Memory B cell (primary cell): Measurements from ENCODE around the gene EPS8L3.
"Not testable (repeated sequence)": the region's sequence is repeated elsewhere in the genome, so short reads cannot be mapped to it uniquely, and the experiment has no call there.

Experiments used
- ATAC-seq: fragments of 150-1000 bp; cut with Tn5 transposase; 2 replicates; pipeline ENCODE4 v1.10.0; 2021; ENCODE audit warnings: low read depth, mild to moderate bottlenecking, moderate library complexity
- DNase-seq, 2 donors: peaks; one replicate each; pipeline ENCODE4 v3.0.0; 2022; ENCODE audit warnings: low spot score in 2 of 2
- H3K27ac Mint-ChIP-seq: one replicate; pipeline ENCODE4 v1.8.0; 2022; ENCODE audit warnings: mild to moderate bottlenecking, moderate library complexity, mixed read lengths
- H3K27me3 Mint-ChIP-seq: one replicate; pipeline ENCODE4 v1.8.0; 2022; ENCODE audit warnings: mixed read lengths
- H3K36me3 Mint-ChIP-seq: one replicate; pipeline ENCODE4 v1.8.0; 2022; ENCODE audit warnings: mild to moderate bottlenecking, mixed read lengths
- H3K4me1 Mint-ChIP-seq: one replicate; pipeline ENCODE4 v1.8.0; 2022; ENCODE audit warnings: mixed read lengths
- H3K4me3 Mint-ChIP-seq: one replicate; pipeline ENCODE4 v1.8.0; 2022; ENCODE audit warnings: mild to moderate bottlenecking, moderate library complexity, mixed read lengths
- H3K9me3 Mint-ChIP-seq: one replicate; pipeline ENCODE4 v1.8.0; 2022; ENCODE audit warnings: mixed read lengths

EPS8L3 gene

DNA sequence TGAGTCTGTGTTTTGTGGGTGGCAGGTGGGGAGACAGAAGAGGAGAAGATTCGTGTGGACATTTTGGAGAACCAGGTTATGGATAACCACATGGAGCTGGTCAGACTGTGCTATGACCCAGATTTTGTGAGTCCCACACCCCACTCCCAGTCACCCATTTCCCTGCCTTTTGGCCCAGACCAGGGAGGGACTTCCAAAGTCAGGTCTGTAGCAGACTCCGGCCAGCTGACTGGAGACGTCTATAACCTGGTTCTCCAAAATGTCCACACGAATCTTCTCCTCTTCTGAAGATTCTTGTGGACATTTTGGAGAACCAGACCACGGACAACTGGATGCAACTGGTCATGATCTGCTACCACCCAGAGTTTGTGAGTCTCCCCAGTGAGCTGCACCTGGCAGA is 50.1 kb downstream of the EPS8L3 start:
- ATAC-seq (no peak), DNase-seq (no peak)
- Mint-ChIP-seq H3K27me3 (peaks cover 18% of the 10 kb centered on the region), H3K27ac (no peak overlapping the region), H3K4me1 (peaks cover 3% of the 10 kb centered on the region), H3K36me3 (peaks cover 4% of the 10 kb centered on the region), H3K9me3 (peaks cover 5% of the 10 kb centered on the region), H3K4me3 (no peak overlapping the region)

DNA sequence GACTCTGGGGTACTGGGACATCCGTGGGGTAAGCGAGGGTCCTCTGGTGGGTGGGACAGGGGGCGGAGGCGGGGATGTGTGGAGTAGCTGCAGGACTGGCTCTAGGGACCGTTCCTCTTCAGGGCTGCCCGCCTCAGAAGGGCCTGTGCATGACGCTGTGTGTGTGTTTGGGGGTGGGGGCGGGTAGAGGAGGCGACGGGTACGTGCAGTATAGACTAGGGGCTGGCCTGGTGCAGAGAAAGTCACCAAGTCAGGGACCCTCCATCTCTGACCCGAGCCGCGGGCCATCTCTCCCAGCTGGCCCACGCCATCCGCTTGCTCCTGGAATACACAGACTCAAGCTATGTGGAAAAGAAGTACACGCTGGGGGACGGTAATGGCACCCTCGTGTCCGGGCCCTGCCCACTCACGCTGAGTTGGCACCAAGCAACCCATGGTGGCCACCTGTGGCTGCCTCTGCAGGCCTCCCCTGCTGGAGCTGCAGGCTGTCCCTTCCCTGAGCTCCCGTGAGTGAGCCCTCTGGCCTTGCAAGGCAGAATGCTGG is 51.3 kb downstream of the EPS8L3 start:
- Mint-ChIP-seq H3K36me3 (peaks cover 8% of the 10 kb centered on the region), H3K27ac (no peak overlapping the region), H3K4me1 (peaks cover 3% of the 10 kb centered on the region), H3K4me3 (peak overlapping the region; percentile 28), H3K9me3 (peaks cover 11% of the 10 kb centered on the region), H3K27me3 (peaks cover 13% of the 10 kb centered on the region)
- DNase-seq (no peak), ATAC-seq (peak; percentile 6)

DNA sequence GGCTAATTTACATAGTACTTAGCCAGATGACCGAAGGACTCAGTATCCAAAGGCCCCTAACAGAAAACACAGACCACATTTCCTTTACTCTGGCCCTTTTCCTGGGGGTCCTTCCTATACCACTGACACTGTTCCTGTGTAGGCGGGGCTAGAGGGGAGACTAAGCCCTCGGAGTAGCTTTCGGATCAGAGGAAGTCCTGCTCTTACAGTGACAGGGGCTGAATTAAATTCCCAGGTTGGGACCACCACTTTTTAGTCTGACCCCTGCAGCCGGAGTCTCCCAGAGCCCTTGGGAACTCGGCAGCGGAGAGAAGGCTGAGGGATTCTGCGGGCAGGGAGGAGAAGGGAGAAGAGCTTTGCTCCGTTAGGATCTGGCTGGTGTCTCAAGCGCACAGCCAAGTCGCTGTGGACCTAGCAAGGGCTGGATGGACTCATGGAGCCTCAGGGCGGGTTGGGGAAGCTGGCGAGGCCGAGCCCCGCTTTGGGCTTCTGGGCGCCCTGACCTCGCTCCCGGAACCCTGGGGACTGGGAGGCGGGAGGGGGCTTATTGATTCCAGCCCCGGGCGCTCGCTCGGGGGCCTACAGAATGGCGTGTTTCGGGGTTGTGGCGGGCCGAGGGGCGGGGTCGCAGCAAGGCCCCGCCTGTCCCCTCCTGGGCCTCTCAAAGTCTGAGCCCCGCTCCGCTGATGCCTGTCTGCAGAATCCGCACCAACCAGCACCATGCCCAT is 52.0 kb downstream of the EPS8L3 start, which contains the start of gene GSTM5:
Gene GSTM5, plus strand, starts transcription at position 659 of the 728 bp plus-strand sequence. Its CDS starts 62 bp downstream, at position 721.
- peaks cover 11% of the 10 kb centered on the region for H3K36me3 Mint-ChIP-seq
- peak within 1 kb of the TSS; percentile 66 for H3K4me3 Mint-ChIP-seq
- peaks cover 12% of the 10 kb centered on the region for H3K27me3 Mint-ChIP-seq
- H3K27ac Mint-ChIP-seq, DNase-seq, H3K4me1 Mint-ChIP-seq: not testable (repeated sequence)
- ATAC-seq: peak; percentile 39
- H3K9me3 Mint-ChIP-seq: peaks cover 13% of the 10 kb centered on the region

DNA sequence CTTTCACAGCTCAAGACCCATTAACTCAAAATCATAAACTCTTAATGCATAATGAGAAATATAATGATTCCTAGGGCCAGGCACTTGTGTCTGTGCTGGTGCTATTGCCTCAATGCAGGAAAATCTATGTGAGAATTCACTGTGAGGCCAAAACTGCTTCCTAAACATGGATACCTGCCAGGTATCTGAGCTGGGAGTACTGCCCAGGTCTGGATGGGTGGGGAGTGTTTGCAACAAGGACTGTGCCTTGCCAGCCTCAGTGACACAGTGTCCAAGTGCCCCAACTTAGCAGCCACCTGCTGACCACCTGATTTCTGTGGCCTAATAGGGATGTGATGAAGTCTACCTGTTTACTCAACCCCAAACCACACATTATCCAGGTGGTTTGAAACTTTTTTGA is 53.9 kb downstream of the EPS8L3 start:
- Mint-ChIP-seq H3K36me3 (peaks cover 11% of the 10 kb centered on the region), H3K9me3 (peaks cover 13% of the 10 kb centered on the region)
- not testable (repeated sequence) for DNase-seq, H3K4me3 Mint-ChIP-seq, ATAC-seq, H3K27ac Mint-ChIP-seq, H3K4me1 Mint-ChIP-seq, H3K27me3 Mint-ChIP-seq

GRCh38 chr1:109708949-109709348 is 54.8 kb downstream of the EPS8L3 start:
- Mint-ChIP-seq H3K9me3 (peaks cover 18% of the 10 kb centered on the region), H3K36me3 (peaks cover 19% of the 10 kb centered on the region)
- H3K27ac Mint-ChIP-seq, H3K4me1 Mint-ChIP-seq, H3K27me3 Mint-ChIP-seq, H3K4me3 Mint-ChIP-seq, DNase-seq, ATAC-seq: not testable (repeated sequence)

DNA sequence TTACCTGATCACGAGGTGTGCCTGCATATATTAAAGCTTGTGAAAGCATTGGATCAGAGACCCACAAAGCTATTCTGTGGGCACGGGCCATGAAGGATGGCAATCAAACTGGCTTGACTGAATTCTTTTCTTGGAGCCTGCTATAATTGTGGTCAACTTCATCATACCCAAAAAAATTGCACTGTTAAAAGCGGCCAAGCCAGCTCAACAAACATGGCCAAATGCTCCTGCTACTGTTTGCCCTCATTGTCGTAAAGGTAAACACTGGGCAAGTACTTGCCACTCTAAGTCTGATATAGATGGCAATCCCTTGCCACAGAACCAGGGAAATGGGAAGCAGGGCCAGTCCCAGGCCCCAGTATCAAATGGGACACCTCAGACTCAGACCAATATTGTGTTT is 58.3 kb downstream of the EPS8L3 start:
- H3K4me3 Mint-ChIP-seq: no peak overlapping the region

GRCh38 chr1:109704173-109704572 is 59.5 kb downstream of the EPS8L3 start:
- DNase-seq (no peak), ATAC-seq (no peak)
- Mint-ChIP-seq H3K9me3 (peaks cover 14% of the 10 kb centered on the region), H3K4me1 (no peaks in the 10 kb centered on the region), H3K36me3 (peaks cover 27% of the 10 kb centered on the region), H3K27me3 (peaks cover 5% of the 10 kb centered on the region), H3K4me3 (no peak overlapping the region), H3K27ac (no peak overlapping the region)

More for the DNA sequence above, 58.3 kb downstream of the EPS8L3 start:
- peaks cover 18% of the 10 kb centered on the region for H3K9me3 Mint-ChIP-seq
- H3K36me3 Mint-ChIP-seq: peaks cover 28% of the 10 kb centered on the region
- no peak overlapping the region for H3K27ac Mint-ChIP-seq
- H3K27me3 Mint-ChIP-seq: peaks cover 5% of the 10 kb centered on the region
- H3K4me1 Mint-ChIP-seq: no peaks in the 10 kb centered on the region
- DNase-seq (no peak), ATAC-seq (no peak)

DNA sequence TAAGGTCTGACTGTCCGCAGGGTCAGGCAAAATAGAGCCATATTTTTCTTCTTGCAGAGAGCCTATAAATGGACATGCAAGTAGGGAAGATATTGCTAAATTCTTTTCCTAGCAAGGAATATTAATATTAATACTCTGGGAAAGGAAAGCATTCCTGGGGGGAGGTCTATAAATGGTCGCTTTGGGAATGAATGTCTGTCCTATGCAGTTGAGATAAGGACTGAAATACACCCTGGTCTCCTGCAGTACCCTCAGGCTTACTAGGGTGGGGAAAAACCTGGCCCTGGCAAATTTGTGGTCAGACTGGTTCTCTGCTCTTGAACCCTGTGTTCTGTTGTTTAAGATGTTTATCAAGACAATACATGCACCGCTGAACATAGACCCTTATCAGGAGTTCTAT is 60.8 kb downstream of the EPS8L3 start:
- not testable (repeated sequence) for ATAC-seq, H3K27ac Mint-ChIP-seq, H3K9me3 Mint-ChIP-seq, H3K4me3 Mint-ChIP-seq, DNase-seq, H3K4me1 Mint-ChIP-seq, H3K27me3 Mint-ChIP-seq
- H3K36me3 Mint-ChIP-seq: peaks cover 22% of the 10 kb centered on the region
